ENCODE measurements around the gene MGMT.

DNA sequence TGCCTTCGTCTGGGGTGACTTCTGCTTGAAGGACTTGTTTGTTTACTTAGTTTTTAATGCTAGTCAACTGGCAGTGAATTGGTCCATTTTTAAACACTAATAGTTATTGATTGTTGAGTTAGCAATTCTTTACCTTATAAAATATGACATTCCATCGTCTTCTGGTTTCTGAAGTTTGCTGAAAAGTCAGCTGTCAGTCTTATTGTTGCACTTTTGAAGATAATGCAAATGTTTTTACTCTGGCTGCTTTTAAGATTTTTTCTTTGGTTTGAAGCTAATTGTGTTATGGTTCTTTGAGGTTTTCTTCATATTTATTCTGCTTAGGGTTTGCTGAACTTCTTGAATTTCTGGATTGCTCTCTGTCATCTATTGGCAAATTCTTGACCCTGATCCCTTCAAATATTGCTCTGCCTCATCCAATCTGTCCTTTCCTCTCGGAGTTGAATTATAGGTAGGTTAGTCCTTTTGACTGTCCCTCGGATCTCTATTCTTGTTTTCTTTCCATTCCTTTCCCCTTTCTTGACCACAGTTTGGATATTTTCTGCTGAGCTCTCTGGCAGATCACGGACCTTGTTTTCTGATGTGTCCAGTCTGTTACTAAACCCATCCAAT is 24.2 kb downstream of the MGMT start:
- TF ChIP-seq, protein P1, sequence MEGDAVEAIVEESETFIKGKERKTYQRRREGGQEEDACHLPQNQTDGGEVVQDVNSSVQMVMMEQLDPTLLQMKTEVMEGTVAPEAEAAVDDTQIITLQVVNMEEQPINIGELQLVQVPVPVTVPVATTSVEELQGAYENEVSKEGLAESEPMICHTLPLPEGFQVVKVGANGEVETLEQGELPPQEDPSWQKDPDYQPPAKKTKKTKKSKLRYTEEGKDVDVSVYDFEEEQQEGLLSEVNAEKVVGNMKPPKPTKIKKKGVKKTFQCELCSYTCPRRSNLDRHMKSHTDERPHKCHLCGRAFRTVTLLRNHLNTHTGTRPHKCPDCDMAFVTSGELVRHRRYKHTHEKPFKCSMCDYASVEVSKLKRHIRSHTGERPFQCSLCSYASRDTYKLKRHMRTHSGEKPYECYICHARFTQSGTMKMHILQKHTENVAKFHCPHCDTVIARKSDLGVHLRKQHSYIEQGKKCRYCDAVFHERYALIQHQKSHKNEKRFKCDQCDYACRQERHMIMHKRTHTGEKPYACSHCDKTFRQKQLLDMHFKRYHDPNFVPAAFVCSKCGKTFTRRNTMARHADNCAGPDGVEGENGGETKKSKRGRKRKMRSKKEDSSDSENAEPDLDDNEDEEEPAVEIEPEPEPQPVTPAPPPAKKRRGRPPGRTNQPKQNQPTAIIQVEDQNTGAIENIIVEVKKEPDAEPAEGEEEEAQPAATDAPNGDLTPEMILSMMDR (conservative IDR thresholded peaks at IDR 0.05) = no peak
- TF ChIP-seq EZH2 (IDR thresholded peaks at IDR 0.05; ENCODE audit: low read depth) = no peak

All from PC-9 (cell line).